HG03469 (cell line): ENCODE measurements around the gene AHCYL2.
"Not testable (repeated sequence)": the region's sequence is repeated elsewhere in the genome, so short reads cannot be mapped to it uniquely, and the experiment has no call there.

Experiments
- ATAC-seq: cut with Tn5 transposase; IDR thresholded peaks from one replicate; pipeline ENCODE4 v1.9.1; 2021; ENCODE audit warnings: mild to moderate bottlenecking, moderate library complexity, moderate number of reproducible peaks; ENCODE audit not compliant: unreplicated experiment

Gene AHCYL2

DNA sequence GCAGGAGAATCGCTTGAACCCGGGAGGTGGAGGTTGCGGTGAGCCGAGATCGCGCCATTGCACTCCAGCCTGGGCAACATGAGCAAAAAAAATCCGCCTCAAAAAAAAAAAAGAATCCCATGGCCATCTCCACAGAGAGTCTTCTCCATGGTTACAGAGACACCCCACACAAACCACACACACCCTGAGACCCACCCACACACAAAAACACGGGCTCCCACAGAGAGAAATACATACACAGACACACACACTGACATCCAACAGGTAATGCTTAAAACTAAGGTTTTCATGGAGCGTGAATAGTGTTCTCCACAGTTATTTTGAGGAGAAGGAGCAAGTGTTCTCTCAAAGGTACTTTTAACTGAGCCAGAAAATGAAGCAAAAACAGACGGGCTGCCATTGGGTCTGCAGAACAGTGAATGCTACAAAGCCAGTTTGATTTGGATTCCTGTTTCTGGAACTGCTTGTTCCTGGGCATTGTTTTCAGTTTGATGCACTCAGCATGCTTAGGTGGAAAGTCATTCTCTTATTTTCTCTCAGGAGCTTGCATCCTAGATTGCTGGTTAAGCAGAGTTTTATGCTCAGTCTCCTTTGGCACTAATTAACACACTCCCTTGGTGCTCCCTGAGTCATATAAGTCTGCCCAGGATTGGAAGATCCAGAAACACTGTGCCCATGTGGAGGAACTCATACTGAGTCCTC is 15.4 kb downstream of the AHCYL2 start:
- ATAC-seq = no peak

DNA sequence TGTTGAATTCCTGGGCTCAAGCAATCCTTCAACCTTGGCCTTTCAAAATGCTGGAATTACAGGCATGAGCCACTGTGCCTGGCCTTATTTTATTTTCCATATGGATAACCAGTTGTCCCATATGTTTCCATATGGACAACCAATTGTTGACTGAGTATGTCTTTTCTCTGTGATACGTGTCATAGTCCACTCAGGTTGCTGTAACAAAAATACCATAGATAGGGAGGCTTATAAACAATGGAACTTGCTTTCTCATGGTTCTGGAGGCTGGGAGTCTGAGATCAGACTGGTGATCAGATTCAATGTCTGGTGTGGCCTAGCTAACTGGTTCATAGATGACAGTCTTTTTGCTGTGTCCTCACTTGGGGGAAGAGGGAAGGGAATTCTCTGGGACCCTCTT is 19.4 kb downstream of the AHCYL2 start:
- ATAC-seq = no peak

DNA sequence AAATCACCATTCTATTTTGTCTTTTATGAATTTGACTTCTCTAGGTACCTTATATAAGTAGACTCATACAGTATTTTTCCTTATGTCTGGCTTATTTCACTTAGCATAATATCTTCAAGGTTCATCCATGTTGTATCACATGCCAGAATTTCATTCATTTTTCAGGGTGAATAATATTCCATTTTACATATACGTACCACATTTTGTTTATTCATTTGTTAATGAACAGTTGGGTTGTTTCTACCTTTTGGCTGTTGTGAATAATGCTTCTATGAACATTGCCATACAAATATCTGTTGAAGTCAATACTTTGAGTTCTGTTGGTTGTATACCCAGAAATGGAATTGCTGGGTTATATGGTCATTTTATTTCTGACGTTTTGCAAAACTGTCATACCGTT is 20.7 kb downstream of the AHCYL2 start:
- ATAC-seq = no peak

DNA sequence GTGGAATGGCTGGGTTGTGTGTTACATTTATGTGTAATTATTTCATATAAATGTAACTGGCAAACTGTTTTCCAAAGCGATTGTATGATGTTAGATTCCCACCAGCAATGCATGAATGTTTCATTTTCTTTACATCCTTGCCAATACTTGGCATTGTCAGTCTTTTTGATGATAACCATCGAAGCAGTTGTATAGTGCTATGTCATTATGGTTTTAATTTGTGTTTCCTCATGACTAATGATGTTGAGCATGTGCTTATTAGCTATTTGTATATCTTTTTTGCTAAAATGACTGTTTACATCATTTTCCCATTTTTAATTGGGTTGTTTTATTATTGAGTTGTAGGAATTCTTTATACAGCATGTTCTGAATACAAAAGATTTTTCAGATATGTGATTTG is 22.3 kb downstream of the AHCYL2 start:
- ATAC-seq = no peak

DNA sequence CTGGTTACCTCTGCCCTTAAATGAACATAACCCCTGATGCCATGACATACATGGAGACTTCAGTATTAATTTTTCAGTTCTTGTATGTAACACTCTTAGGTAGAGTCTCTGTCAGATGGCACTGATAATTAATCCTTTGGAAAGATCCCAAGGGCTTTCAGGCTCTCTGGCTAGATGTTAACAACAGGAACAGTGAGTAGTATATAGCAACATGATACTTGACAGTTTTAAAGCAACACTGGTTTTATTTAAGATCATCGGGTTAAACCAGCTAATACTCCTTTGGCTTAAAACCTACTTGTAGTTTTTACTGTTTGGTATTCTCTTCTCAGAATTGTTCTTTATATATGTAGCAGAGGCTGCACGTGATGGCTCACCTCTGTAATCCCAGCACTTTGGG is 27.3 kb downstream of the AHCYL2 start:
- no peak for ATAC-seq

DNA sequence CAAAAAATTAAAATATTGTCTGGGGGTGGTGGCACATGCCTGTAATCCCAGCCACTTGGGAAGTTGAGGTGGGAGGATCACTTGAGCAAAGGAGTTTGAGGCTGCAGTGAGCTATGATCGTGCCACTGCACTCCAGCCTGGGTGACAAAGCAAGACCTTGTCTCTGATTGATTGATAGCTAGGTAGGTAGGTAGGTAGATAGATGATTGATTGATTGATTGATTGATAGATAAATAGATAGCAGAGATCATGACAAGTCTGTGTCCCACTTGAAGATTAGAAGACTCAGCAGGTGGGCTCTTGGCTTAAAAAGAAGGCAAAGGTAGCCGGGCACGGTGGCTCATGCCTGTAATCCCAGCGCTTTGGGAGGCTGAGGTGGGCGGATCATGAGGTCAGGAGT is 27.8 kb downstream of the AHCYL2 start:
- not testable (repeated sequence) for ATAC-seq

DNA sequence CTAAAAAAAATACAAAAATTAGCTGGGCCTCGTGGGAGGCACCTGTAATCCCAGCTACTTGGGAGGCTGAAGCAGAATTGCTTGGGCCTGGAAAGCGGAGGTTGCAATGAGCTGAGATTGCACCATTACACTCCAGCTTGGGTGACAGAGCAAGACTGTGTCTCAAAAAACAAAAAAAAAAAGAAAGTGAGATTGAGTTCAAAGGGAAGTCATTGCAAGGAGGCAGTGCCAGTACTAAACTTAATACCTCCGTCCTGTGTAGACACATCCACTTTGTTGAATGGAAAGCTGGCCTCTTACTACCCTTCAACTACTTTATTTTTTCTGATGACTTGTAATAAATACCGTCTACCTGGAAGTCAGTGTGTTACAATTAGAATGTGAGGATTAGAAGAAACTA is 31.0 kb downstream of the AHCYL2 start:
- no peak for ATAC-seq

DNA sequence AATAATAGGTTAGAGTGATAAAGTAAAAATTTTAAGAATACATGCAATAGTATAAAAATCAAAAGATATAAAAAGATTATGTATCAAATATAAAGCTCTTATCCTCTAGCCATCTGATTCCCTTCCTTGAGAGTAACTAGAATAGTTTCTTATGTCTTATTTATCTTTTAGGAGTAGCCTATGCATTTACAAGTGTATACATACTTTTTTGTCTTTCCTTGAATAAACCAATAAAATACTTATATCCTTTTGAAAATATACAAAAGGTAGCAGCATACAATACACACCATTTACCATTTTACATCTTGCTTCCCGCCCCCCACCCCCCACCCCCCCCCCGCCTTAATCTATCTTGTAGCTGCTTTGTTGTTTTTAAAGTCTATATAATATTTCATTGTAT is 31.4 kb downstream of the AHCYL2 start:
- no peak for ATAC-seq

DNA sequence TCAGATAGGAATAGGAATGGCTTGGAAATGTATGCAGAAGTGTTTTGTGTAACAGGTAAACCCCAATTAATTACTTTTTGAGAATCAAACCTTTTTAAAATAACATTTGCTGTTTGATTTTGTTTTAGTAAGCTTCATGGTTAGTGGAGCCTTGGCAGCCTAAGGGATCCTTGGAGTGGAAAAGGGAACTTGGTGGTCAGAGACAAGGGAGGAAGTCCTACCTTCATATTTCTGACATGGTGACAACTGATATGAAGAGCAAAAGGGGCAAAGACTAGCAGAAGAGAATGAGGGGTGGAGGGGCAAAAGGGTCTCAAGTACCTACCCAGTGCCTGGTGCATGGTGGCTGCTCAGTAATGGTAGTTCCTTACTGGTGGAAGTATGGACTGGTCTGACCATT is 32.3 kb downstream of the AHCYL2 start:
- ATAC-seq = no peak

DNA sequence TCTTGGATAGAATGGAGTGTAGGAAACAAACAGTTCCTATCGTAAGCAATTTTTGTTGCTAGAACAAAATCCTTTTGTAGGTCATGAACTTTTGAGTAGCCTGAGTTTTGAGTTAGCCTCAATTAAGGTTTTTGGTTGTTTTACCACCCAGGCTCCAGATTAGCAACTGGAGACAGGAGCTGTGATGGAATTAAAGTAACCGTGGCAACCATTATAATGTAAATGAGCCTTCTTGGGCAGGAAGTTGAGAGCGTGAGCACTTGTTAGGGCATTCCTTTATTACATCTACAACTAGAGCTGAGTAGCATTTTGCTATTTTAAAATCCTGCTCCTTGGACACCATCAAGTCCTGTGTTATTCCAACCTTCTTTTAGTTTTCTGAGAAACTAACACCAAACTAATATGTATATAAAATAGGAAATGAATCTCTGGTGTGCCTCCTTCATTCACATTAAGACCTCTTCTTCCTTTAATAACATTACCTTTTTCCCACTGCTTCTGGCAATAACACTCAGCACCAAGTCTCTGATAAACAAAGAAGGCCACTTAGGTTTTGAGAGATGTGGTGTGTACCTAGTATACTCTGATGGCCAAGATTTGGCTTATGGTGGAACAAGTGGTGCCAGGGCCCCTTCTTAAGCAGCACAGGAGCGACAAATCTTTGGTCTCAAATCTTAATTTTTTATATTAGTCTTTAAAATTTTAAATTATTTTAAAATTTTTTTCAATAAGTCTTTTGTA is 34.0 kb downstream of the AHCYL2 start:
- ATAC-seq = no peak

DNA sequence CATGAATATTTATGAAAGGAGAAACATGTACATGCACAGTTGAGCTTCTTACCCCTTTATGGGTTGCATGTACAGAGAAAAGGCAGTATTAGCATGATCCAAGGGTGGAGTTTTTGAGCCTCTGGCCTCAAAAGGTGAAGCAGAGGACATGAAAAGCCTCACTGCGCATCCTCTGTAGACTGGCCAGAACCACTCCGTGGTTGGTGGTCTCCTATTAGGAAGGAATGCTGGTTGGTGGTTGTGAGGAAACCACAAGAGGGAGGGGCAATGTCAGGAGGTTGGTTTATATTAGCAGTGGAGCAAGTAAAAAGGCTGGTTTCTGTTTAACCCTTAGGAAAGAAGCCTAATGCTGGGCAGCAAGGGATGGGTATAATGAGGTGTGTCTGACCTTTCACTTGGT is 37.5 kb downstream of the AHCYL2 start:
- ATAC-seq = no peak

DNA sequence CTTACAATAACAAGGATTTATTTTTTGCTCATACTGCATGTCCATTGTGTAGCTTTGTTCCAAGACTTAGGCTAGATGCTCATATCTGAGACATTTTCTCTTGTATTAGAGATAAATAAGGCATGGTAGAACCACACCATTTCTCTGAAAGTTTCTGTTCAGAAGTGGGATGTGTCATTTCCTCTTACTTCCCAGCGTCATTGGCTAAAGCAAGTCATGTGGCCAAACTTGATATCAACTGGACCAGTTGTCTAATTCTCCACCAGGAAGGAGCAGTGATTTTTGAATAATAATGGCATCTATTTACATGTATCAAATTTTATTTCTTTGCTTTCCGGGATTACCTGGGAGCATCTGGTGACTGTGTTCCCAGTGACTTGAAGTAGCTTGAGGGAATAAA is 38.3 kb downstream of the AHCYL2 start:
- ATAC-seq = no peak

DNA sequence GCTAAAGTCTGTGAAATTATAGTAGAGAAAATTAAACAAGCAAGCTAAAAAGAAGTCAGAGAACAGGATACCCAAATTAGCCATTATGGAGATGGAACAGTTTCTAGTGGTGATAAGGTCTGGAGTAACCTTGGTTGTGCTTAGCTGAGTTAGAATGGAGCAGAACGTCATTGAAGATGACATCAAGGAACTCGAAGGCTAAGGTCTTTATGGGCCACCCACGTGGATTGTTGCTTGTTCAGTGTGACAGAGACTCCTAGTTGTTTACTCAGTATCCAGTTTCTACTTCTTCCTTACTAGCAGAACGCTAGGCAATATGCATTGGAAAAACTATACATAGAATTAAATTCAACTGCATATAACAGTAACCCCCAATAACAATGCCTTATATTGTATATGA is 39.7 kb downstream of the AHCYL2 start:
- ATAC-seq = no peak

DNA sequence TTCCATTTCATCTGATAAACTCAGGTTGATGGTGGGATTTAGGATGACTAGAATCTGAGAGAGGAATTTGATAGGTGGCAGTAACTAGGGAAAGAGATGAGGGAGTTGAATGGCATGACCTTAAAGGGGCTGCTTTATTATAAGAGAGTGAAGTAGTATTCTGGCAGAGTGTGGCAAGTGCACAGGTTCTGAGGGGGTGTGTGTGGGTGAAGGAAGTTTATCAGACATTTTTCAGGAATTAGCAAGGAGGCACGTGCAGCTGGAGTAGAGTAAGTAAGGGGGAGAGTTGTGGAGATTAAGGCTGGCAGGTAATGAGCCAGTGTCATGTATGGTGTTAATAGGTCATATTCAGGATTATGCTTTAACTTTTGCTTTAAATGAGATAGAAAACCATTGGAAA is 40.5 kb downstream of the AHCYL2 start:
- ATAC-seq = no peak

DNA sequence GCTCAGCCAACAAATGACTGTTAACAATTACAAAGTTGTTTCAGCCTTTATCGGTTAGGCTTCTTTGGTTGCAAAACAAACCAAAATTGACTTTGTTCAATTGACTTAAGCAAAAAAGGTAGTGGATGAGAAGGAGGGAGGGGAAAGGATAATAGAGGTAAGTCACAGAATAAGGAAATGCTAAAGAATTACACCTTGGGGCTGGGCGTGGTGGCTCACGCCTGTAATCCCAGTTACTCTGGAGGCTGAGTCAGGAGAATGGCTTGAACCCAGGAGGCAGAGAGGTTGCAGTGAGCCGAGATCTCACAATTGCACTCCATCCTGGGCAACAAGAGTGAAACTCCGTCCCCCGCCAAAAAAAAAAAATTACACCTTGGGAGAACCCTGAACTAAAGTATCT is 41.4 kb downstream of the AHCYL2 start:
- no peak for ATAC-seq

DNA sequence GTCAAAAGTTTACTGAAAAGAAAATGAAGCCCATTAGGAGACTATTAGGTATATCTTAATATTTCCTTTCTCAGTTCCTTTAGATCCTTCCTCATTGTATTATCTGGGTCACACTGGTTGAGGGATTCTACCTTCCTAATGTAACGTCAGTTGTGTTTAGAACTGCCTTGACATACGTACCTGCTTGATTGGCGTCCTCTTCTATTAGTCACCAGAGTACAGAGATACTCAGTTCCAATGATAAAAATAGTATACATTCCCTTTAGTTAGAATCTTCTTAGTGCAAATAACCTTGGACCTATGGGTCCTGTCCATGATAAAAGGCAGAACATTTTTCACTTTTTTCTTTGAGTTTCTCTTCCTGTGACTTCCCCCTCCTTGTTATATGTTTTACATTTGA is 45.2 kb downstream of the AHCYL2 start:
- ATAC-seq = no peak

DNA sequence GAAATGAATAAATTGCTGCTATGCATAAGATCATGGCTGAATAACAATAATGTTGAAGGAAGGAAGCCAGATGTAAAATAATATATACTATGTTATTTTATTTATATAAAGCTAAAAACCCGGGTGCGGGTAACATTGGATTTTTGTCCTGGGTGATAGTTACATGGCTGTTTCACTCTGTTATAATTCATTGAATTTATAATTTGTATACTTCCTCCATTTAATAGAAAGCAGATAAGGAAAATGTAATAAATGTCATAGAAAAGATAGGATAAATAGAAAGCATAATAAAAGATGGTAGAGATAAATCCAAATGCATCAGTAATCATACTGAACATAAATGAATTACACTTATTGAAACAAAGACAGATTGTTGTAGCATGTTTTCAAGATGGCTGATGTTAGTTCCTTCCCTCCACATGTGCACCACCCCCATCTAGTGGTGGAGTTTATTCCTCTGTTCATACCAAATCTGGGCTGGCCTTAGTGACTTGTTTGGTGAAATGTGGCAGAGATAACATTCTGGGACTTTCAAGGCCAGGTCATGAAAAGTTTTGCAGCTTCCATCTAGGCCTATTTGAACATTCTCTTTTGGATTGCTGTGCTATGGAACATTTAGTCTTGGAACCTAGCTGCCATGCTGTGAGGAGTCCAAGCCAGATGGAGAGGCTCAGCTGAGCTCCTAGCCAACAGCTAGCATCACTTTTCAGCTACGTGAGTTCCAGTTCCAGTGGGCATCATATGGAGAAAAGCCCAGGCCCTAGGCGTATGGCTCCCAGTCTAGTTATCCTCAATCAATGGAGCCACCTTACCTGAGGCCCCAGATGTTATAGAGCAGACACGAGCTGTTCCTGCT is 46.9 kb downstream of the AHCYL2 start:
- no peak for ATAC-seq

DNA sequence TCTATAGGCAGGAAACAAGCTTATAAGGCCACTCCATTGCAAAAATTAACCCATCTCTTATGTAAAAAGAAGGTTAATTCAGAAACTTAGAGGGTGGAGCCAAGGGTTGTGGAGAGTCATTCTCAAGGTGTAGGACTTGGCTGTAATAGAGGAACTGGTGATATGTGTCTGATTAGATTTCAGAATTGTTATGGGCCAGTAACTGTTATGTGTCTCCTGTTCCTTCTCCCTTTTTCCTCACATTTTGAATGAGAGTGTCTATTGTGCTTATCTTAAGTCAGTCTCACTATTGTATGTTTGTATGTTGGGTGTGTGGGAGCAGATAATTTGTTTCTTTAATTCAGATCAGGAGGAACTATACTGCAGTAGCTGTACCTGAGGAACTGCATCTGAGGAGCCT is 49.1 kb downstream of the AHCYL2 start:
- no peak for ATAC-seq

DNA sequence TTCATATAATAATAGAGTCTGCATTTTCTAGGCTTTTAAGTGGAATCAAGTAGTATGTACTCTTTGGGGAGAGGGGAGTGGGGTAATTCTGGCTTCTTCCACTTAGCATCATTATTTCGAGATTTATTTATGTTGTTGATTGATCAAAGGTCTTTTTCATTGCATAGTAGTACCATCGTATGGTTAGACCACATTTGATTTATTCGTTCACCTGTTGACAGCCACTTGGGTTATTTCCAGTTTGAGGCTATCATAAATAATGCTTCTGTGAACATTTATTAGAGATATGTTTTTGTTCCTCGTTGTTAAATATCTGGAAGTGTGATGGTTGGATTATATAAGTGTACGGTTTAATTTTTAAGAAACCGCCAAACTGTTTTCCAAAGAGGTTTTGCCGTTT is 52.8 kb downstream of the AHCYL2 start:
- ATAC-seq = no peak

DNA sequence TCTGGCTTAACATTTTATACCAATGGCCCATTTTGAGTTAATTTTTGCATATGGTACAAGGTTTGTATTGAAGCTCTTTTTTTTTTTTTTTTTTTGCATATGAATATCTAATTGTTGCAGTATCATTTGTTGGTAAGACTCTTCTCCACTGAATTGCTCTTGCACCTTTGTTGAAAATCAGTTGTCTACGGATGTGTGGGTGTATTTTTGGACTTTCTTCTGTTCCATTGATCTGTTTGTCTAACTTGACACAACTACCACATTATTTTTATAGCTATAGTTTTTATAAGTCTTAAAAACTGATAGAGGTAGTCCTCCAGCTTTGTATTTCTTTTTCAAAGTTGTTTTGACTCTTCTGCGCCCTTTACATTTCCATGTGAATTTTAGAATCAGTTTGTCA is 53.9 kb downstream of the AHCYL2 start:
- ATAC-seq = no peak

DNA sequence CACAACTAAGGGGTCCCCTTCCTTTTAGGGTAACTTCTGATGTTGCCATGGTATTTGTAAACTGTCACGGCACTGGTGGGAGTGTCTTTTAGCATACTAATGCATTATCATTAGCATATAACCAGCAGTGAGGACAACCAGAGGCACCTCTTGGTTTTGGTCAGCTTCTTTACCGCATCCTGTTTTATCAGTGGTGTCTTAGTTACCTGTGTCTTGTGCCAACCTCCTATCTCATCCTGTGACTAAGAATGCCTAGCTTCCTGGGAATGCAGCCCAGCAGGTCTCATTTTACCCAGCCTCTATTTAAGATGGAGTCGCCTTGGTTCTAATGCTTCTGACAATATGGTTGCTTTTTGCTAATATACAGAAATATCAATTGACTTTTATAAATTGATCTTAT is 54.9 kb downstream of the AHCYL2 start:
- no peak for ATAC-seq

DNA sequence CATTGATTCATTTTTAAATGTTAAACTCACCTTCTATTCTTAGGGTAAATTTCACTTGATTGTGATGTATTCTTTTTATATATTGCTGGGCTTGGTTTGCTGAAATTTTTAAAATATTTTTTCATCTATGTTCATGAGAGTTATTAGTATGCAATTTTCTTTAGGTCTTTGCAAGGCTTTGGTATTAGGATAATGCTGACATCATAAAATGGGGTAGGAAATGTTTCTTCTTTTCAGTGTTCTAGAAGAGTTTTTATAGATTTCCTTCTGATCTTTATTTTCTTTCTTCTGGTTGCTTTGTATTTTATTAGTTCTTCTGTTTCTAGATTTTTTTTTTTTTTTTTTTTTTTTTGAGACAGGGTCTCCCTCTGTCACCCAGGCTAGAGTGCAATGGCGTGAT is 56.3 kb downstream of the AHCYL2 start:
- ATAC-seq = no peak
